Sigmoid colon (tissue), 7 donors: ENCODE measurements around the gene GRAMD1B. TPM values are rescaled to one million over a fixed set of nuclear protein-coding genes. Genes with fewer than 3 reads are reported as not detected.

Experiments used
- DNase-seq: peaks from one replicate; pipeline ENCODE4 v3.0.0-alpha.2; 2019
- H3K27ac ChIP-seq, 4 donors: fragments of 200-600 bp; sonication (generic); one replicate each; pipeline ENCODE4 v1.5.1; 2016 to 2019; ENCODE audit warnings: mild to moderate bottlenecking in 1 of 4
- H3K27me3 ChIP-seq, 3 donors: fragments of 200-600 bp; sonication (generic); one replicate each; pipeline ENCODE4 v1.5.1; 2019; ENCODE audit warnings: mild to moderate bottlenecking in 1 of 3
- H3K36me3 ChIP-seq, 4 donors: fragments of 200-600 bp; sonication (generic); one replicate each; pipeline ENCODE4 v1.5.1; 2016 to 2019
- H3K4me1 ChIP-seq, 4 donors: fragments of 200-600 bp; sonication (generic); one replicate each; pipeline ENCODE4 v1.5.1; 2017 to 2019
- H3K4me3 ChIP-seq, 4 donors: fragments of 200-600 bp; sonication (generic); one replicate each; pipeline ENCODE4 v1.5.1; 2017 to 2019; ENCODE audit warnings: mild to moderate bottlenecking in 2 of 4, moderate library complexity in 1 of 4
- H3K9me3 ChIP-seq, 4 donors: fragments of 200-600 bp in 3 of 4; sonication (generic) in 3 of 4; one replicate each; pipeline versions ENCODE4 v1.5.1 to v1.6.1; 2013 to 2019
- EP300 ChIP-seq, 4 donors: sonication (generic); formaldehyde crosslinking; IDR thresholded peaks; one replicate each; pipeline ENCODE4 v1.6.1; 2017; ENCODE audit warnings: antibody characterized with exemption in 4 of 4
- POLR2A ChIP-seq, 2 donors: fragments of 450-650 bp; IDR thresholded peaks; one replicate each; pipeline ENCODE4 v1.6.1; 2016; ENCODE audit warnings: antibody characterized with exemption in 2 of 2, mild to moderate bottlenecking in 2 of 2, moderate library complexity in 2 of 2
- POLR2AphosphoS5 ChIP-seq, 4 donors: sonication (generic); formaldehyde crosslinking; IDR thresholded peaks; one replicate each; pipeline ENCODE4 v1.6.1; 2017; ENCODE audit warnings: antibody characterized with exemption in 4 of 4
- WGBS, 2 donors: extraction: QIAGEN DNeasy Blood & Tissue Kit; methylation state at CpG; one replicate each; pipeline ENCODE4 v1.1.7; 2013; 5-methylcytosine and 5-hydroxymethylcytosine counted together
- intact Hi-C: fragments of 100-400 bp; cut with DNase I; formaldehyde crosslinking; loops from one replicate; pipeline ENCODE4 v1.15.1; 2023
- polyA plus RNA-seq, 3 donors: library from polyadenylated mRNA; stranded (reverse); fragments of 200-250 nt; gene quantifications; one replicate each; pipeline ENCODE4 v1.2.3, GENCODE V29; 2013
- total RNA-seq, 4 donors: library from RNA; depleted of rRNA; stranded (reverse); fragments of >200 nt; gene quantifications; one replicate each; pipeline ENCODE4 v1.1.0, GENCODE V29; 2016
- TF ChIP-seq, protein P1 (sequence below), 4 experiments: fragments of 450-650 bp in 3 of 4; fragments of 200-600 bp in 1 of 4; IDR thresholded peaks; one replicate each; pipeline ENCODE4 v1.5.1; 2016 to 2019; ENCODE audit warnings: antibody characterized with exemption in 4 of 4, mild to moderate bottlenecking in 3 of 4, moderate library complexity in 2 of 4
- donor health status: healthy with polysubstance abuse.
- donor health status: Bipolar disorder and iron deficiency.
- donor health status: healthy.

Gene GRAMD1B
- total and polyA plus RNA-seq, 7 donors, result 1.8 to 5.0 (median 3.5) TPM

- Histone ChIP-seq H3K4me1 (no peaks in the 10 kb centered on the region), H3K4me3 (no peak overlapping the region), H3K27me3 (no peaks in the 10 kb centered on the region), H3K27ac (no peak overlapping the region), H3K36me3 (no peaks in the 10 kb centered on the region), H3K9me3 (no peaks in the 10 kb centered on the region)
- intact Hi-C loops, result no loop called here
- TF ChIP-seq POLR2A (IDR thresholded peaks at IDR 0.05), result no peak
- TF ChIP-seq, protein P1, sequence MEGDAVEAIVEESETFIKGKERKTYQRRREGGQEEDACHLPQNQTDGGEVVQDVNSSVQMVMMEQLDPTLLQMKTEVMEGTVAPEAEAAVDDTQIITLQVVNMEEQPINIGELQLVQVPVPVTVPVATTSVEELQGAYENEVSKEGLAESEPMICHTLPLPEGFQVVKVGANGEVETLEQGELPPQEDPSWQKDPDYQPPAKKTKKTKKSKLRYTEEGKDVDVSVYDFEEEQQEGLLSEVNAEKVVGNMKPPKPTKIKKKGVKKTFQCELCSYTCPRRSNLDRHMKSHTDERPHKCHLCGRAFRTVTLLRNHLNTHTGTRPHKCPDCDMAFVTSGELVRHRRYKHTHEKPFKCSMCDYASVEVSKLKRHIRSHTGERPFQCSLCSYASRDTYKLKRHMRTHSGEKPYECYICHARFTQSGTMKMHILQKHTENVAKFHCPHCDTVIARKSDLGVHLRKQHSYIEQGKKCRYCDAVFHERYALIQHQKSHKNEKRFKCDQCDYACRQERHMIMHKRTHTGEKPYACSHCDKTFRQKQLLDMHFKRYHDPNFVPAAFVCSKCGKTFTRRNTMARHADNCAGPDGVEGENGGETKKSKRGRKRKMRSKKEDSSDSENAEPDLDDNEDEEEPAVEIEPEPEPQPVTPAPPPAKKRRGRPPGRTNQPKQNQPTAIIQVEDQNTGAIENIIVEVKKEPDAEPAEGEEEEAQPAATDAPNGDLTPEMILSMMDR (IDR thresholded peaks at IDR 0.05), result no peak
- no peak for TF ChIP-seq EP300 (IDR thresholded peaks at IDR 0.05)
- TF ChIP-seq POLR2AphosphoS5 (IDR thresholded peaks at IDR 0.05), result no peak
- WGBS, 2 donors, result 78 to 90% methylated on average over 6 of the region's 6 CpGs
- DNase-seq, result no peak
Measured at GRCh38 chr11:123391646-123392348, 38.3 kb upstream of the GRAMD1B start.

DNA sequence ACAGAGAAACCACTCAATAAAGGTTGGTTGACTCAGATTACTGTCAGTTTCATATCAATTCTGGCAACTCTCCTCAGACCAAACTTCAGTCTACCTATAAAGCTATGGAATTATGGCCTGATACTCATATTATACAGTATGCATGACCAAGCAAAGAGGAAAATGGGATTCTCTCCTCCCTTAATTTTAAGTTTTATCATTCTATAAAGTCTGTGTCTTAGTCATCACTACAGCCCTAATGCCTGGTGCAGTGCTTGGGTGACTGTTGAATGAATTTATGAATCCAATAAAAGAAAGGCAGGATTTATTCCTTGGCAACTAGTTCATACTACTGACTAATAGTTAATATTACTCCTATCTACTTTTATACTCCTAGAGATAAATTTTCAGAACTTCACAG is 37.6 kb upstream of the GRAMD1B start:
- Histone ChIP-seq H3K36me3 (no peaks in the 10 kb centered on the region), H3K27me3 (no peaks in the 10 kb centered on the region), H3K4me1 (no peaks in the 10 kb centered on the region), H3K9me3 (no peaks in the 10 kb centered on the region), H3K27ac (no peak overlapping the region), H3K4me3 (no peak overlapping the region)
- DNase-seq, result no peak
- TF ChIP-seq POLR2AphosphoS5 (IDR thresholded peaks at IDR 0.05) (no peak), POLR2A (IDR thresholded peaks at IDR 0.05) (no peak), EP300 (IDR thresholded peaks at IDR 0.05) (no peak)
- TF ChIP-seq, protein P1 (IDR thresholded peaks at IDR 0.05), result no peak
- intact Hi-C loops, result no loop called here

DNA sequence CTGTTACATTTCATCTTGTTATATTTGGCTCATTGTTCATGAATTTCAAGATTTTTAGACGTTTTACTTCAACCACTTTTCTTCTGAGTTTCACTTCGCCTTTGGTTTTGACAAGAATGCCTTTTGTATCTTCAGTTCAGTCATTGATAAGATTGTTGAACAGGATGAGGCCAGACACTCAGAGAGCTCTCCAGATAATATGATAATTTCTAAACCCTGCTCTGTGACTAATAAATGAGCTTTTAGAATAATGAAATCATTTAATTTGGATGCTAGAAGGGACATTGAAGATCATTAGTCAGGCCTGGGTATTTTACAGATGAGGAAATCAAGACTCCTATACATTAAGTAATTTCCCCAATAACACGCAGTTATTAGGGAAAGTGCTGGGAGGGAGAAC is 37.2 kb upstream of the GRAMD1B start:
- no peaks in the 10 kb centered on the region for H3K36me3 ChIP-seq
- no peak overlapping the region for H3K27ac ChIP-seq
- intact Hi-C loops, result no loop called here
- H3K4me3 ChIP-seq, result no peak overlapping the region
- no peaks in the 10 kb centered on the region for H3K4me1 ChIP-seq
- no peak for DNase-seq
- H3K27me3 ChIP-seq, result no peaks in the 10 kb centered on the region
- no peaks in the 10 kb centered on the region for H3K9me3 ChIP-seq
- TF ChIP-seq POLR2A (IDR thresholded peaks at IDR 0.05), result no peak
- TF ChIP-seq, protein P1 (IDR thresholded peaks at IDR 0.05), result no peak
- no peak for TF ChIP-seq EP300 (IDR thresholded peaks at IDR 0.05)
- TF ChIP-seq POLR2AphosphoS5 (IDR thresholded peaks at IDR 0.05), result no peak
- 72 to 73% methylated on average over 3 of the region's 3 CpGs for WGBS, 2 donors

DNA sequence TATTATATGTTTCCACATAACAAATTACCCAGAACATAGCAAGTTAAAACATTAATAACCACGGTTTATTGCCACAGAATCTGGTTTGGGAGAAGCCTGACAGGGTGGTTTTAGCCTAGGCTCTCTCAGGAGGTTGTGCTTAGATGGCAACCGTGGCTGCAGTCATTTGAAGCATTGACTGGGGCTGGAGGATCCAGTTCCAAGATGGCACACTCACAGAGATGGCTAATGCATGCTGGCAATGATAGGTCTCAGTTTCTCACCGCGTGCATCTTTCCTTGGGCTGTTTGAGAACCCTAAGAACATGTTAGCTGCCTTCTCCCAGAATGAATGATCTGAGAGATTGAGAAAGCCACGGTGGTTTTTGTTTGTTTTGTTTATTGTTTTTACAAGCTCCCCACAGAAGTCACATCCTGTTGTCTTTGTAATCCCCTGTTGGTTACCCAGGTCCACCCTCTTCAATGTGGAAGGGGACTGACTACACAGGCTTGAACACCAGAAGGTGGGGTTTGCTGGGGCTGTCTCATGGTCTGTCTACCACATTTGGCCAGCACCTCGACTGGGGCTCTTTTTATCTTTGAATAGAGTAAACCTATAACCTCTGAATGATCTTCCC is 36.6 kb upstream of the GRAMD1B start:
- Histone ChIP-seq H3K9me3 (no peaks in the 10 kb centered on the region), H3K36me3 (no peaks in the 10 kb centered on the region), H3K4me3 (no peak overlapping the region), H3K27me3 (no peaks in the 10 kb centered on the region), H3K27ac (no peak overlapping the region), H3K4me1 (no peaks in the 10 kb centered on the region)
- no peak for DNase-seq
- intact Hi-C loops, result no loop called here
- TF ChIP-seq, protein P1 (IDR thresholded peaks at IDR 0.05), result no peak
- TF ChIP-seq EP300 (IDR thresholded peaks at IDR 0.05), result no peak
- TF ChIP-seq POLR2A (IDR thresholded peaks at IDR 0.05), result no peak
- TF ChIP-seq POLR2AphosphoS5 (IDR thresholded peaks at IDR 0.05), result no peak
- WGBS, 2 donors, result 58 to 67% methylated on average over 6 of the region's 6 CpGs
